HepG2 (cell line): ENCODE results near the gene STRN4. TPM values are rescaled to one million over a fixed set of nuclear protein-coding genes. Genes with fewer than 3 reads are reported as not detected.
A peak's percentile ranks its signal among the peaks of the same experiment; 100 is the strongest.

ENCODE experiments used
- CAMTA2 ChIP-seq: sonication (generic); formaldehyde crosslinking; IDR thresholded peaks from 2 replicates; pipeline ENCODE4 v1.4.0; 2020; ENCODE audit warnings: mild to moderate bottlenecking, missing genetic modification reagents, borderline replicate concordance
- IKZF5 ChIP-seq: IDR thresholded peaks from 2 replicates; pipeline ENCODE4 v1.6.1; 2018; ENCODE audit warnings: missing genetic modification reagents, mild to moderate bottlenecking, missing compliant biosample characterization
- JUNB ChIP-seq: sonication (generic); formaldehyde crosslinking; IDR thresholded peaks from 2 replicates; pipeline ENCODE4 v1.8.0; 2022; ENCODE audit warnings: missing genetic modification reagents, mild to moderate bottlenecking, borderline replicate concordance
- MBD4 ChIP-seq: IDR thresholded peaks from 2 replicates; pipeline ENCODE4 v1.6.1; 2012; ENCODE audit warnings: low read length, inconsistent platforms, borderline replicate concordance
- MTERF4 ChIP-seq: sonication (generic); formaldehyde crosslinking; IDR thresholded peaks from 2 replicates; pipeline ENCODE4 v1.8.0; 2023; ENCODE audit warnings: mild to moderate bottlenecking, missing genetic modification reagents
- MYNN ChIP-seq: sonication (generic); formaldehyde crosslinking; IDR thresholded peaks from 2 replicates; pipeline ENCODE4 v1.4.0; 2020; ENCODE audit warnings: mild to moderate bottlenecking, low read depth, missing genetic modification reagents
- PCBP1 ChIP-seq: fragments of 200-400 bp; formaldehyde crosslinking; IDR thresholded peaks from 2 replicates; pipeline ENCODE4 v1.6.1; 2017; ENCODE audit warnings: mild to moderate bottlenecking, low read depth, low read length, borderline replicate concordance
- PHF20 ChIP-seq: sonication (generic); formaldehyde crosslinking; IDR thresholded peaks from 2 replicates; pipeline ENCODE4 v1.5.0; 2020; ENCODE audit warnings: mild to moderate bottlenecking, missing genetic modification reagents
- RFX3 ChIP-seq: IDR thresholded peaks from 2 replicates; pipeline ENCODE4 v1.6.1; 2016; ENCODE audit warnings: missing biosample characterization, missing genetic modification reagents
- SKI ChIP-seq: fragments of 450-650 bp; IDR thresholded peaks from one replicate; pipeline ENCODE4 v1.6.1; 2018; ENCODE audit warnings: mild to moderate bottlenecking; ENCODE audit not compliant: partially characterized antibody
- ZBTB14 ChIP-seq: sonication (generic); formaldehyde crosslinking; IDR thresholded peaks from 2 replicates; pipeline ENCODE4 v1.4.0; 2020; ENCODE audit warnings: missing genetic modification reagents
- ZBTB7A ChIP-seq: sonication (generic); formaldehyde crosslinking; IDR thresholded peaks from 2 replicates; pipeline ENCODE4 v1.8.0; 2022; ENCODE audit warnings: mild to moderate bottlenecking, missing genetic modification reagents
- ZKSCAN8 ChIP-seq: IDR thresholded peaks from 2 replicates; pipeline ENCODE4 v1.6.1; 2016; ENCODE audit warnings: borderline replicate concordance, missing genetic modification reagents, missing compliant biosample characterization
- ZMYM2 ChIP-seq: sonication (generic); formaldehyde crosslinking; IDR thresholded peaks from 2 replicates; pipeline ENCODE4 v1.8.0; 2022; ENCODE audit warnings: mild to moderate bottlenecking, missing genetic modification reagents
- ZNF207 ChIP-seq: fragments of 450-650 bp; IDR thresholded peaks from 2 replicates; pipeline ENCODE4 v1.6.1; 2016; ENCODE audit warnings: antibody characterized with exemption, borderline replicate concordance
- ZNF260 ChIP-seq: sonication (generic); formaldehyde crosslinking; IDR thresholded peaks from 2 replicates; pipeline ENCODE4 v1.4.0; 2020; ENCODE audit warnings: missing genetic modification reagents, low read depth, mild to moderate bottlenecking, borderline replicate concordance
- ZNF768 ChIP-seq: sonication (generic); formaldehyde crosslinking; IDR thresholded peaks from 2 replicates; pipeline ENCODE4 v1.4.0; 2020; ENCODE audit warnings: missing genetic modification reagents
- polyA plus RNA-seq, 8 experiments: library from polyadenylated mRNA; depleted of rRNA in 3 of 8; stranded (reverse) in 7 of 8; unstranded in 1 of 8; fragments of >200 nt; fragmentation: Illumina TruSeq in 4 of 8; extraction: Trizol in 4 of 8; gene quantifications; 2 replicates each; pipeline versions ENCODE4 v1.2.1 to v1.2.3, GENCODE V29; 2011 to 2016; ENCODE audit warnings: low read depth in 4 of 8, missing spikeins in 1 of 8, mixed read lengths in 1 of 8; ENCODE audit not compliant: insufficient read depth in 1 of 8
- total RNA-seq, 5 experiments: library from RNA; depleted of rRNA; stranded (reverse); fragments of >200 nt; fragmentation: Illumina TruSeq; extraction: Trizol; gene quantifications; 2 replicates each; pipeline ENCODE4 v1.2.3, GENCODE V29; 2016; ENCODE audit warnings: low read depth in 1 of 5
- TF ChIP-seq, protein P1 (sequence below), 2 experiments: sonication (generic) in 1 of 2; formaldehyde crosslinking in 1 of 2; IDR thresholded peaks; 2 replicates each; pipeline versions ENCODE4 v1.4.0 to v1.6.1; 2016 to 2020; ENCODE audit warnings: borderline replicate concordance in 1 of 2, low read depth in 1 of 2, mild to moderate bottlenecking in 1 of 2, missing genetic modification reagents in 1 of 2

STRN4 gene
- total and polyA plus RNA-seq, 2 of the 13 experiments (the other 11 are each of a cell fraction or from before 2014, with no cell fraction given): 43.1 to 57.3 TPM

GRCh38 chr19:46764817-46765291 lies 18.6 kb upstream of the STRN4 start (continued):
- TF ChIP-seq ZKSCAN8 (CRISPR knock-in tag) (no peak; the same call in 1 of the 2 replicates), SKI (peak; percentile 37), IKZF5 (CRISPR knock-in tag) (peak; percentile 51; the same call in 1 of the 2 replicates), PCBP1 (no peak), JUNB (CRISPR knock-in tag) (no peak), PHF20 (no peak), ZBTB14 (no peak), MYNN (no peak), CAMTA2 (CRISPR knock-in tag) (no peak), MTERF4 (0 out of 2 replicates have a peak, but pooled peaks have one; percentile 71), RFX3 (peak; percentile 48; the same call in 1 of the 2 replicates), ZBTB7A (CRISPR knock-in tag) (no peak), ZNF768 (CRISPR knock-in tag) (no peak), ZNF260 (no peak), ZNF207 (no peak), ZMYM2 (CRISPR knock-in tag) (peak; percentile 81), MBD4 (no peak)
- TF ChIP-seq, protein P1, sequence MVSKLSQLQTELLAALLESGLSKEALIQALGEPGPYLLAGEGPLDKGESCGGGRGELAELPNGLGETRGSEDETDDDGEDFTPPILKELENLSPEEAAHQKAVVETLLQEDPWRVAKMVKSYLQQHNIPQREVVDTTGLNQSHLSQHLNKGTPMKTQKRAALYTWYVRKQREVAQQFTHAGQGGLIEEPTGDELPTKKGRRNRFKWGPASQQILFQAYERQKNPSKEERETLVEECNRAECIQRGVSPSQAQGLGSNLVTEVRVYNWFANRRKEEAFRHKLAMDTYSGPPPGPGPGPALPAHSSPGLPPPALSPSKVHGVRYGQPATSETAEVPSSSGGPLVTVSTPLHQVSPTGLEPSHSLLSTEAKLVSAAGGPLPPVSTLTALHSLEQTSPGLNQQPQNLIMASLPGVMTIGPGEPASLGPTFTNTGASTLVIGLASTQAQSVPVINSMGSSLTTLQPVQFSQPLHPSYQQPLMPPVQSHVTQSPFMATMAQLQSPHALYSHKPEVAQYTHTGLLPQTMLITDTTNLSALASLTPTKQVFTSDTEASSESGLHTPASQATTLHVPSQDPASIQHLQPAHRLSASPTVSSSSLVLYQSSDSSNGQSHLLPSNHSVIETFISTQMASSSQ (IDR thresholded peaks at IDR 0.05; ENCODE audit: low read depth): no peak
- TF ChIP-seq, protein P1 (CRISPR knock-in tag; IDR thresholded peaks at IDR 0.05; ENCODE audit: borderline replicate concordance): no peak
